RWPE1 (cell line): Measurements from ENCODE around the gene TSHR.
A peak's percentile ranks its signal among the peaks of the same experiment; 100 is the strongest.

Experiments
- CTCF ChIA-PET: fragments of 350-600 bp; sonication (Branson Sonifier 250); formaldehyde crosslinking; extraction: SDS; loops from one replicate; lab custom pipeline; 2021; lab: Yijun Ruan, JAX
- POLR2A ChIA-PET: fragments of 400-600 bp; formaldehyde crosslinking; extraction: SDS; loops from one replicate; lab custom pipeline; 2020; ENCODE audit warnings: antibody characterized with exemption; ENCODE audit not compliant: low non-redundant PET; lab: Yijun Ruan, JAX
- DNase-seq: peaks from one replicate; pipeline ENCODE4 v3.0.0; 2012; ENCODE audit warnings: low spot score
- H3K27ac ChIP-seq: fragments of 450-650 bp; 2 replicates; pipeline ENCODE4 v1.5.1; 2017
- CTCF ChIP-seq: fragments of 450-650 bp; conservative IDR thresholded peaks from 2 replicates; pipeline ENCODE4 v1.5.1; 2017; ENCODE audit warnings: low read depth, mild to moderate bottlenecking

TSHR gene

GRCh38 chr14:80987235-80988032 lies 32.0 kb downstream of the TSHR start:
- H3K27ac ChIP-seq: no peak overlapping the region
- ChIA-PET POLR2A (interaction anchor here (0.5 kb wide), 1 partner anchor 599 kb away, joined by 4 read pairs; no protein-coding TSS in a partner anchor), CTCF (interaction anchor here (0.6 to 1.1 kb wide), 5 partner anchors 9 to 911 kb away, joined by 3 to 4 read pairs (median 3); no protein-coding TSS in a partner anchor)
- TF ChIP-seq CTCF: peak; percentile 92
- DNase-seq: peak; percentile 60

DNA sequence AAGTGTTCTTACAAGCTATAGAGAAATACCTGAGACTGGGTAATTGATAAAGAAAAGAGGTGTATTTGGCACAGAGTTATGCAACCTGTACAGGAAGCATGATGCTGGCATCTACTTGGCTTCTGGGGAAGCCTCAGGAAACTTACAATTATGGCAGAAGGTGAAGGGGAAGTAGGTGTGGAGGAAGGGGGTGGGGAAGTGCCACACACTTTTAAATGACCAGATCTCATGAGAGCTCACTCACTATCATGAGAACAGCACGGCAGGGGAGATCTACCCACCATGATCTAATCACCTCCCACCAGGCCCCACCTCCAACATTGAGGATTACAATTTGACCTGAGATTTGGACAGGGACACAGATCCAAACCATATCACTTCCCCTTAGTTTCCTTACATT lies 32.8 kb downstream of the TSHR start:
- no peak for DNase-seq
- POLR2A ChIA-PET: no interaction called here
- no peak overlapping the region for H3K27ac ChIP-seq
- CTCF ChIA-PET: no interaction called here
- TF ChIP-seq CTCF: no peak

GRCh38 chr14:80988735-80989429 lies 33.5 kb downstream of the TSHR start:
- CTCF ChIA-PET: interaction anchor here (0.6 kb wide), 1 partner anchor 41 kb away, joined by 3 read pairs; no protein-coding TSS in a partner anchor
- POLR2A ChIA-PET: no interaction called here
- H3K27ac ChIP-seq: no peak overlapping the region
- DNase-seq: no peak
- TF ChIP-seq CTCF: no peak

DNA sequence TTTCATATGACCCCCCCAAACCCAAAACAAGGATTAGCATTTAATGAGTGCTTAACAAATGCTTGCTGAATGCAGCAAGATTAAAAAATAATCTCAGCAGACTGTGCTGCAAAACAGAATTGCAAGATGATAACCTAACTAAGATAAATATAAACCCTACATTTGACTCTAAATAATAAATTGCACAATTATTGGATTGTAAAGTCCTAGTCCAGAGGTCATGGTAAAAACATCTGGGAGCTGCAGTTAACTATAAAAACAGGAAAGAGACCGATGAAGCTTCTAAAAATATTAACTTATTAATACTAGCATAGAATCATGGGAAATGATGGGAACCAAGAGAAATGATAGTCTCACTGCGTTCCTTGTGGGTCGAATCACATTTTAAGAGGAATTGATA lies 37.2 kb downstream of the TSHR start:
- CTCF ChIA-PET: no interaction called here
- POLR2A ChIA-PET: no interaction called here
- DNase-seq: no peak
- no peak for TF ChIP-seq CTCF
- H3K27ac ChIP-seq: no peak overlapping the region

- peak; percentile 66 for DNase-seq
- ChIA-PET POLR2A (no interaction called here), CTCF (interaction anchor here (0.5 to 2.1 kb wide), 16 partner anchors 9 to 1126 kb away, joined by 3 to 10 read pairs (median 4); partner anchors contain the start of gene TSHR)
- H3K27ac ChIP-seq: no peak overlapping the region
- peak; percentile 69 for TF ChIP-seq CTCF
These were observed 40.9 kb downstream of the TSHR start for GRCh38 chr14:80996049-80996901.

DNA sequence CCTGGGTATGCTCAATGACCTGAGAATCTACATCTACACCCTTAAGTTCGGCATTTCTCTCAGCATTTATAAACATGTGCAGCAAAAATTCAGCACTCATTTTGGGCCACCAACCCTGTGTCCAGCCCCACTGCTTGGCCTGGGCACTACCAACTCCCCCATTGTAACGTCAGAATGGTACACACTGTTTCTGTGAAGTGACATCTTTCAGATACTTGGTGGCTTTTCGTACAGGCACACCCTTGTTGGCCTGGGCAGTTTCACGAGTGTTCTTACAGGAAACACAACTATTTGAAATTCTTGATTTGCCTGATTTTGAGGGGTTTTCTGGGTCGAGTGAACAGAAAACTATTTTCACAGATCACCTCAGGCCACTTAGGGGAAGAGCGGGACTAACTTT lies 46.0 kb downstream of the TSHR start:
- TF ChIP-seq CTCF: no peak
- CTCF ChIA-PET: no interaction called here
- POLR2A ChIA-PET: no interaction called here
- no peak overlapping the region for H3K27ac ChIP-seq
- DNase-seq: no peak
